Left lung (tissue), 10 donors: Measurements from ENCODE around the gene HMGN4. TPM values are rescaled to one million over a fixed set of nuclear protein-coding genes. Genes with fewer than 3 reads are reported as not detected.

Experiments used
- ATAC-seq: fragments of 200-7000 bp; cut with Tn5 transposase; one replicate; pipeline ENCODE4 v1.9.1; 2020; ENCODE audit warnings: moderate library complexity
- DNase-seq, 4 donors: peaks; one replicate each; pipeline ENCODE4 v3.0.0-alpha.2; 2013 to 2020
- H3K27ac ChIP-seq, 2 donors: fragments of 200-600 bp; sonication (generic) in 1 of 2; one replicate each; pipeline versions ENCODE4 v1.5.0 to v1.8.0; 2020 to 2021
- H3K27me3 ChIP-seq, 2 donors: fragments of 200-600 bp; sonication (generic) in 1 of 2; one replicate each; pipeline versions ENCODE4 v1.5.0 to v1.8.0; 2020 to 2021
- H3K36me3 ChIP-seq, 2 donors: fragments of 200-600 bp; sonication (generic) in 1 of 2; one replicate each; pipeline versions ENCODE4 v1.5.0 to v1.8.0; 2020 to 2021
- H3K4me1 ChIP-seq, 2 donors: fragments of 200-600 bp; one replicate each; pipeline ENCODE4 v1.8.0; 2021
- H3K4me3 ChIP-seq, 2 donors: fragments of 200-600 bp; sonication (generic) in 1 of 2; one replicate each; pipeline versions ENCODE4 v1.5.0 to v1.8.0; 2020 to 2021; ENCODE audit warnings: mild to moderate bottlenecking in 1 of 2
- H3K9me3 ChIP-seq, 2 donors: fragments of 200-600 bp; sonication (generic) in 1 of 2; one replicate each; pipeline versions ENCODE4 v1.5.0 to v1.8.0; 2020 to 2021
- intact Hi-C, 2 donors: fragments of 100-400 bp; cut with DNase I; formaldehyde crosslinking; loops; one replicate each; pipeline versions ENCODE4 v1.11.2 to v1.14.2; 2022
- polyA plus RNA-seq, 6 donors: library from polyadenylated mRNA; unstranded; fragments of 120-200 nt; gene quantifications; one replicate each; pipeline ENCODE4 v1.2.1, GENCODE V29; 2013; ENCODE audit not compliant: insufficient read length in 6 of 6
- total RNA-seq, 2 donors: library from RNA; stranded (reverse); fragmentation: NEBNext Ultra II Directional; extraction: Animal tissue kit (Norgen Biotek cat#: 25700); gene quantifications; one replicate each; pipeline ENCODE4 v1.2.1, GENCODE V29; 2021
- TF ChIP-seq, protein P1 (sequence below), 2 donors: fragments of 200-600 bp; sonication (generic) in 1 of 2; IDR thresholded peaks; one replicate each; pipeline versions ENCODE4 v1.5.0 to v1.8.0; 2021; ENCODE audit warnings: antibody characterized with exemption in 2 of 2
- donor health status: DM: no; HTN: yes; CAD: no.
- donor health status: DM: no; HTN: no; CAD: no.

Gene HMGN4
- total and polyA plus RNA-seq, 8 donors, result 41.2 to 83.1 (median 76.2) TPM

DNA sequence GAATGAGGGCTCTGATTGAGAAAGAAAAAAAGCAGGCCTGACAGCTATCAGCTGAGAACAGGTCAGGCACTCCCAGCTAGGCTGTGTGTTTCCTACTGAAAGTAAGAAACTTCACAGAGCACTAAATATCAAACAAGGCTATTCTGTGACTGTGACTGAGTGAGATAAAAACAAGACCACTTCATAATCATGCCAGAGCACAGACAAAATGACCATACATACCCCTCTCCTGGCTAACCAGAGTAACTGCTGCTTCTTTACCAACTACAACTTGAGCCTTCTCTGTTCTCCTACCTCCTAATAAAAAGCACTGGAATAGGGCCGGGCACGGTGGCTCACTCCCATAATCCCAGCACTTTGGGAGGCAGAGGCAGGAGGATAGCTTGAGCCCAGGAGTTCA, 44.9 kb upstream of the HMGN4 start:
- Histone ChIP-seq H3K36me3 (no peaks in the 10 kb centered on the region), H3K4me3 (no peak overlapping the region), H3K27ac (no peak overlapping the region), H3K4me1 (no peaks in the 10 kb centered on the region), H3K27me3 (no peaks in the 10 kb centered on the region), H3K9me3 (no peaks in the 10 kb centered on the region)
- intact Hi-C loops, result no loop called here
- DNase-seq, result no peak
- TF ChIP-seq, protein P1, sequence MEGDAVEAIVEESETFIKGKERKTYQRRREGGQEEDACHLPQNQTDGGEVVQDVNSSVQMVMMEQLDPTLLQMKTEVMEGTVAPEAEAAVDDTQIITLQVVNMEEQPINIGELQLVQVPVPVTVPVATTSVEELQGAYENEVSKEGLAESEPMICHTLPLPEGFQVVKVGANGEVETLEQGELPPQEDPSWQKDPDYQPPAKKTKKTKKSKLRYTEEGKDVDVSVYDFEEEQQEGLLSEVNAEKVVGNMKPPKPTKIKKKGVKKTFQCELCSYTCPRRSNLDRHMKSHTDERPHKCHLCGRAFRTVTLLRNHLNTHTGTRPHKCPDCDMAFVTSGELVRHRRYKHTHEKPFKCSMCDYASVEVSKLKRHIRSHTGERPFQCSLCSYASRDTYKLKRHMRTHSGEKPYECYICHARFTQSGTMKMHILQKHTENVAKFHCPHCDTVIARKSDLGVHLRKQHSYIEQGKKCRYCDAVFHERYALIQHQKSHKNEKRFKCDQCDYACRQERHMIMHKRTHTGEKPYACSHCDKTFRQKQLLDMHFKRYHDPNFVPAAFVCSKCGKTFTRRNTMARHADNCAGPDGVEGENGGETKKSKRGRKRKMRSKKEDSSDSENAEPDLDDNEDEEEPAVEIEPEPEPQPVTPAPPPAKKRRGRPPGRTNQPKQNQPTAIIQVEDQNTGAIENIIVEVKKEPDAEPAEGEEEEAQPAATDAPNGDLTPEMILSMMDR (IDR thresholded peaks at IDR 0.05), result no peak
- ATAC-seq, result no peak

DNA sequence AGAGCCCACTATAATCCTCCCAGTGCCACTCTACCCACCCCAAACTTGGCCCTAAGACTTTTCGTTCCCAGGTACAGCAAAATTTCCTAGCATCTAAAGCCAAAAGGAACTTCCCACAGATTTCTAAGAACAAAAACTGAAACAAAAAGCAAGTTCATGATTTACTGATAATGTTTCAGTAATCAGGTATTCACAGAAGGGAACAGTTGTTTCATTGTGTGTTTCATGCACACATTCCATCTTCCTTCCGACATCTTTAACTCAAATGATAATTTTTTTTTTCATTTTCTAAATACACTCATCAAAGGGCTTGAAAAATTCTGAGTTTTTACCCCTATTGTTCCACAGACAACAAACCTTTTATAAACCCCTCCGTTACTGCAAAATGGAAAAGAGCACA, 44.0 kb upstream of the HMGN4 start:
- ATAC-seq (no peak), DNase-seq (no peak)
- Histone ChIP-seq H3K27ac (no peak overlapping the region), H3K36me3 (no peaks in the 10 kb centered on the region), H3K4me3 (no peak overlapping the region), H3K27me3 (no peaks in the 10 kb centered on the region), H3K4me1 (no peaks in the 10 kb centered on the region), H3K9me3 (no peaks in the 10 kb centered on the region)
- intact Hi-C loops, result no loop called here
- TF ChIP-seq, protein P1 (IDR thresholded peaks at IDR 0.05), result no peak

DNA sequence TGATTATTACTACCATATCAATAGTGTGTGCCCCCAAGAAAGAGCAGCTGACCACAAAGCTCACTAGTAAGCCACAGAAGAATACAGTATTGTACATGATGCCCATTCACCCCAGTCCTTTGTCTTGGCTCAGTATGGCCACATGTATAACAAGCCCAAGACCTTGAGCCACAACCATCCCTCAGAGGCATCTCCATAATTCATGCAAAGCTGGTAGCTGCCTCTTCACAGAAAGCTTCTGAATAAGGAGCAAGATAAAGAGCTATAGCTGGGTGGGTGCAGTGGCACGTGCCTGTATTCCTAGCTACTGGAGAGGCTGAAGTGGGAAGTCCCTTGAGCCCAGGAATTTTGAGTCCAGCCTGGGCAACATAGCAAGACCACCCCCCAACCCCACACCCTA, 42.9 kb upstream of the HMGN4 start:
- peaks cover 0 to 4% of the 10 kb centered on the region in 2 donors for H3K27me3 ChIP-seq
- H3K36me3 ChIP-seq, result no peaks in the 10 kb centered on the region
- no peaks in the 10 kb centered on the region for H3K4me1 ChIP-seq
- TF ChIP-seq, protein P1 (IDR thresholded peaks at IDR 0.05), result no peak
- H3K9me3 ChIP-seq, result no peaks in the 10 kb centered on the region
- intact Hi-C loops, result no loop called here
- no peak for DNase-seq
- H3K4me3 ChIP-seq, result no peak overlapping the region
- no peak overlapping the region for H3K27ac ChIP-seq
- ATAC-seq, result no peak

DNA sequence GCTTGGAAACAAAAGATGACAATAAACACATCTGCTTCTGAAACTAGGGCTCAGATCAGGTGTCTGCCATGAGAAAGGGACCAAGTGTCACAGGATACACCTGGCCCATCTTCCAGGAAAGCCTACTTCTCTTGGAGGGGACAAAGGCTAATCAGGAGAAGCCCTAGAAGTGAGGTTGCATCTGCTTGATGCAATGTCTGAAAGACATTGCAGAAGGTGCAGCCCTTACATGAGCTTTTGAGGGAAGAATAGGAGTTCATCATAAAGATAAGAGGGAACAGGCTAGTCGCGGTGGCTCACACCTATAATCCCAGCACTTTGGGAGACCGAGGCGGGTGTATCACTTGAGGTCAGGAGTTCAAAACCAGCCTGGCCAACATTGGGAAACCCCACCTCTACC, 40.6 kb upstream of the HMGN4 start:
- intact Hi-C loops, result no loop called here

DNA sequence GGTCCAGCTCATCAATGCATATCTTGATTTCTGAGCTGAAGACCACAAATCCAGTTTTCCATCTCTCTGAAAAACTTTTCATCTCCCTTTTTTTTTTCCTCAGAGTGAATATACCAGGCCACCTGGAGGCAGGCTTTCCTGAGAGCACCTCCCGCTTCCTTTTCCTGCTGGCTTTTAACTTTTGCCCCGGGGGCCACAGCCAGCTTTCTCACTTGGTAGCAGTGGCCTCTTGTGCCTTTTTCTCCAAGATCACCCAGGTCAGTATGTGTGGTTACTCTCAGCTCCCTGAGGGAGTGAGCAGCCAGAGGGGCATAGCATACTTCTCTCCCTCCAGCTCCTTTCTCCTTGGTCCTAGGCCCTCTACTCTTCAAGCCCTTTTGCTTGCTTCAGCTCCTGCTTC, 38.1 kb upstream of the HMGN4 start, which contains the start of gene BTN1A1:
Gene BTN1A1, plus strand, starts transcription at position 202 of the 400 bp plus-strand sequence. CDS start 984 bp downstream, outside the sequence.
- TF ChIP-seq, protein P1 (IDR thresholded peaks at IDR 0.05), result no peak
- DNase-seq (no peak), ATAC-seq (no peak)
- intact Hi-C loops, result no loop called here
- peaks cover 0 to 13% of the 10 kb centered on the region in 2 donors for H3K4me1 ChIP-seq
- H3K36me3 ChIP-seq, result no peaks in the 10 kb centered on the region
- H3K9me3 ChIP-seq, result no peaks in the 10 kb centered on the region
- H3K27ac ChIP-seq, result no peak within 1 kb of the TSS
- H3K27me3 ChIP-seq, result peaks cover 25 to 49% of the 10 kb centered on the region in 2 donors
- no peak within 1 kb of the TSS for H3K4me3 ChIP-seq

More for the DNA sequence above, 40.6 kb upstream of the HMGN4 start:
- TF ChIP-seq, protein P1 (IDR thresholded peaks at IDR 0.05), result no peak
- no peak overlapping the region for H3K4me3 ChIP-seq
- no peaks in the 10 kb centered on the region for H3K9me3 ChIP-seq
- ATAC-seq (no peak), DNase-seq (no peak)
- no peak overlapping the region for H3K27ac ChIP-seq
- H3K27me3 ChIP-seq, result peaks cover 18 to 27% of the 10 kb centered on the region in 2 donors
- H3K4me1 ChIP-seq, result peaks cover 0 to 13% of the 10 kb centered on the region in 2 donors
- H3K36me3 ChIP-seq, result no peaks in the 10 kb centered on the region
